H1 (cell line): ENCODE results near the gene FAM83G. TPM values are rescaled to one million over a fixed set of nuclear protein-coding genes. Genes with fewer than 3 reads are reported as not detected.
A peak's percentile ranks its signal among the peaks of the same experiment; 100 is the strongest.

ENCODE experiments used
- CTCF ChIA-PET: fragments of 300-600 bp; sonication (Branson Sonifier 250); formaldehyde crosslinking; loops from one replicate; lab custom pipeline; 2021; ENCODE audit not compliant: partially characterized antibody; lab: Charles Lee
- POLR2A ChIA-PET: fragments of 300-600 bp; sonication (Branson Sonifier 250); formaldehyde crosslinking; loops from one replicate; lab custom pipeline; 2021; ENCODE audit warnings: inconsistent platforms; ENCODE audit not compliant: partially characterized antibody; lab: Charles Lee
- DNase-seq, 2 experiments: peaks; one replicate each; pipeline versions ENCODE4 v3.0.0 to v3.0.0-alpha.2; 2010 to 2022; ENCODE audit warnings: low spot score in 2 of 2, low read depth in 1 of 2, mixed read lengths in 1 of 2
- FAIRE-seq: peaks from 2 replicates; lab custom pipeline; 2011; peaks lifted over from hg19 to GRCh38; lab: Jason Lieb, UNC
- H2AFZ ChIP-seq: 2 replicates; pipeline ENCODE4 v1.8.1; 2012; ENCODE audit warnings: low read length, inconsistent platforms
- H2AK5ac ChIP-seq: 2 replicates; pipeline ENCODE4 v1.6.1; 2013; ENCODE audit warnings: low read depth, low read length
- H2BK120ac ChIP-seq: replicated peaks from 2 replicates; pipeline ENCODE3; 2013; ENCODE audit warnings: low read depth, low read length, inconsistent platforms
- H2BK12ac ChIP-seq: 2 replicates; pipeline ENCODE4 v1.6.1; 2013; ENCODE audit warnings: low read depth, low read length
- H2BK15ac ChIP-seq: 2 replicates; pipeline ENCODE4 v1.6.1; 2013; ENCODE audit warnings: low read length
- H2BK20ac ChIP-seq: 2 replicates; pipeline ENCODE4 v1.6.1; 2013; ENCODE audit warnings: low read length
- H2BK5ac ChIP-seq: 2 replicates; pipeline ENCODE4 v1.6.1; 2013; ENCODE audit warnings: low read depth, low read length
- H3K14ac ChIP-seq: 2 replicates; pipeline ENCODE4 v1.6.1; 2013; ENCODE audit warnings: inconsistent platforms; ENCODE audit not compliant: insufficient read length
- H3K18ac ChIP-seq: 2 replicates; pipeline ENCODE4 v1.6.1; 2013; ENCODE audit warnings: low read length; ENCODE audit errors: extremely low read depth
- H3K23ac ChIP-seq: 2 replicates; pipeline ENCODE4 v1.6.1; 2013; ENCODE audit warnings: inconsistent platforms; ENCODE audit not compliant: insufficient read length
- H3K23me2 ChIP-seq: 2 replicates; pipeline ENCODE4 v1.6.1; 2013; ENCODE audit warnings: low read depth, low read length
- H3K27ac ChIP-seq: 2 replicates; pipeline ENCODE4 v1.6.1; 2011; ENCODE audit warnings: low read depth, low read length, inconsistent platforms
- H3K27me3 ChIP-seq, 4 experiments: replicated peaks in 1 of 4; 1 replicate in 1 of 4; 2 replicates in 3 of 4; pipeline versions ENCODE4 v1.6.1 to v1.8.1; 2011 to 2013; ENCODE audit warnings: low read length in 3 of 4, mild to moderate bottlenecking in 3 of 4, inconsistent platforms in 2 of 4, mixed read lengths in 2 of 4, moderate library complexity in 1 of 4; ENCODE audit not compliant: control insufficient read depth in 3 of 4, insufficient read depth in 3 of 4; ENCODE audit errors: extremely low read depth in 1 of 4
- H3K36me3 ChIP-seq, 4 experiments: 2 replicates each; pipeline versions ENCODE4 v1.6.1 to v1.8.1; 2011 to 2013; ENCODE audit warnings: mild to moderate bottlenecking in 4 of 4, low read length in 3 of 4, moderate library complexity in 2 of 4, control low read depth in 1 of 4, inconsistent platforms in 1 of 4; ENCODE audit not compliant: insufficient read depth in 4 of 4, control insufficient read depth in 2 of 4
- H3K4ac ChIP-seq: replicated peaks from 2 replicates; pipeline ENCODE3; 2013; ENCODE audit warnings: low read length, low read depth, mixed read lengths, inconsistent platforms; ENCODE audit not compliant: insufficient read length
- H3K4me1 ChIP-seq, 4 experiments: replicated peaks in 1 of 4; 1 replicate in 1 of 4; 2 replicates in 3 of 4; pipeline versions ENCODE4 v1.6.1 to v1.8.1; 2011 to 2013; ENCODE audit warnings: low read length in 3 of 4, inconsistent platforms in 2 of 4, mixed read lengths in 1 of 4; ENCODE audit not compliant: insufficient read depth in 4 of 4, control insufficient read depth in 3 of 4
- H3K4me2 ChIP-seq, 2 experiments: 2 replicates each; pipeline versions ENCODE4 v1.6.1 to v1.8.1; 2011 to 2013; ENCODE audit warnings: low read depth in 2 of 2, low read length in 2 of 2, control low read depth in 1 of 2, inconsistent platforms in 1 of 2, mild to moderate bottlenecking in 1 of 2; ENCODE audit not compliant: insufficient read depth in 1 of 2
- H3K4me3 ChIP-seq, 4 experiments: fragments of 200-600, 300-600 bp in 1 of 4; sonication (generic), shearing (Covaris generic), sonication (Bioruptor Twin) in 1 of 4; 2 replicates each; pipeline versions ENCODE4 v1.5.1 to v1.8.1; 2011 to 2016; ENCODE audit warnings: low read length in 4 of 4, low read depth in 3 of 4, control low read depth in 2 of 4, inconsistent platforms in 2 of 4, mild to moderate bottlenecking in 2 of 4, mixed read lengths in 1 of 4, moderate library complexity in 1 of 4; ENCODE audit not compliant: insufficient read depth in 2 of 4; ENCODE audit errors: extremely low read depth in 1 of 4
- H3K56ac ChIP-seq: replicated peaks from 2 replicates; pipeline ENCODE3; 2013; ENCODE audit warnings: low read depth, mild to moderate bottlenecking, mixed read lengths, low read length, inconsistent platforms; ENCODE audit not compliant: insufficient read length
- H3K79me1 ChIP-seq: 2 replicates; pipeline ENCODE4 v1.6.1; 2013; ENCODE audit warnings: low read depth, low read length, control low read depth
- H3K79me2 ChIP-seq, 2 experiments: 2 replicates each; pipeline versions ENCODE4 v1.6.1 to v1.8.1; 2012 to 2013; ENCODE audit warnings: low read length in 2 of 2, mild to moderate bottlenecking in 2 of 2, inconsistent platforms in 1 of 2; ENCODE audit not compliant: insufficient read depth in 2 of 2, control insufficient read depth in 1 of 2
- H3K9ac ChIP-seq, 4 experiments: replicated peaks in 1 of 4; 1 replicate in 1 of 4; 2 replicates in 3 of 4; pipeline versions ENCODE4 v1.6.1 to v1.8.1; 2011 to 2013; ENCODE audit warnings: low read depth in 3 of 4, low read length in 3 of 4, control low read depth in 2 of 4, mild to moderate bottlenecking in 2 of 4, moderate library complexity in 2 of 4, inconsistent platforms in 1 of 4; ENCODE audit errors: extremely low read depth in 1 of 4
- H3K9me3 ChIP-seq, 2 experiments: 2 replicates each; pipeline versions ENCODE4 v1.6.1 to v1.8.1; 2012 to 2013; ENCODE audit warnings: mild to moderate bottlenecking in 2 of 2, moderate library complexity in 2 of 2, control low read depth in 1 of 2, inconsistent platforms in 1 of 2, low read depth in 1 of 2, low read length in 1 of 2, mixed read lengths in 1 of 2; ENCODE audit not compliant: insufficient read depth in 2 of 2
- H4K20me1 ChIP-seq, 2 experiments: replicated peaks in 1 of 2; 2 replicates each; pipeline versions ENCODE3 to v1.8.1; 2011 to 2013; ENCODE audit warnings: inconsistent platforms in 2 of 2, low read length in 2 of 2, mild to moderate bottlenecking in 1 of 2; ENCODE audit not compliant: insufficient read depth in 2 of 2, control insufficient read depth in 1 of 2
- H4K5ac ChIP-seq: 2 replicates; pipeline ENCODE4 v1.6.1; 2013; ENCODE audit warnings: low read length, low read depth, mixed read lengths, inconsistent platforms; ENCODE audit not compliant: insufficient read length
- H4K8ac ChIP-seq: 2 replicates; pipeline ENCODE4 v1.8.0; 2013; ENCODE audit warnings: mild to moderate bottlenecking, moderate library complexity, low read length, inconsistent platforms; ENCODE audit not compliant: insufficient read depth; ENCODE audit errors: extremely low read depth
- H4K91ac ChIP-seq: replicated peaks from 2 replicates; pipeline ENCODE3; 2013; ENCODE audit warnings: low read length, mixed read lengths, inconsistent platforms; ENCODE audit not compliant: insufficient read length
- BACH1 ChIP-seq: IDR thresholded peaks from 2 replicates; pipeline ENCODE4 v1.6.1; 2012; ENCODE audit warnings: low read length, improper control_type of control experiment
- E2F6 ChIP-seq: IDR thresholded peaks from 2 replicates; pipeline ENCODE4 v1.6.1; 2012; ENCODE audit warnings: inconsistent platforms
- EGR1 ChIP-seq: IDR thresholded peaks from 2 replicates; pipeline ENCODE4 v1.6.1; 2011; ENCODE audit warnings: low read depth, low read length, borderline replicate concordance
- EP300 ChIP-seq, 2 experiments: IDR thresholded peaks; 1 replicate in 1 of 2; 2 replicates in 1 of 2; pipeline ENCODE4 v1.6.1; 2011 to 2012; ENCODE audit warnings: low read depth in 2 of 2, low read length in 2 of 2, mild to moderate bottlenecking in 2 of 2, borderline replicate concordance in 1 of 2, inconsistent platforms in 1 of 2, moderate library complexity in 1 of 2
- SAP30 ChIP-seq: fragments of 300-600 bp; sonication (generic); IDR thresholded peaks from 2 replicates; pipeline ENCODE4 v1.7.1; 2012; ENCODE audit warnings: low read length, moderate library complexity, mild to moderate bottlenecking, inconsistent platforms; ENCODE audit not compliant: insufficient read depth, insufficient replicate concordance
- WGBS, 2 experiments: shearing (Covaris generic) in 1 of 2; methylation state at CpG; one replicate each; pipeline versions ENCODE4 v1.1.6 to v1.1.7; 2013 to 2015; ENCODE audit warnings: low lambda C conversion rate in 2 of 2, mixed read lengths in 2 of 2, inconsistent platforms in 1 of 2, low coverage in 1 of 2, missing lambda C conversion rate in 1 of 2; ENCODE audit not compliant: insufficient replicate concordance in 2 of 2, insufficient coverage in 1 of 2, insufficient read length in 1 of 2; ENCODE audit errors: extremely low coverage in 1 of 2, missing lambda C conversion rate in 1 of 2; 5-methylcytosine and 5-hydroxymethylcytosine counted together
- long read RNA-seq, 2 experiments: library from RNA in 1 of 2; library from capped mRNA in 1 of 2; stranded (forward); transcript quantifications; one replicate each; pipeline ENCODE4 v2.0.0, GENCODE V29; 2021; ENCODE audit warnings: inconsistent platforms in 1 of 2
- polyA minus RNA-seq, 3 experiments: library from RNA; depleted of rRNA, polyadenylated mRNA; stranded (reverse); fragments of >200 nt; gene quantifications; 1 replicate in 2 of 3; 2 replicates in 1 of 3; pipeline ENCODE4 v1.2.3, GENCODE V29; 2011
- polyA plus RNA-seq, 7 experiments: library from polyadenylated mRNA; depleted of rRNA in 3 of 7; stranded (reverse) in 5 of 7; unstranded in 2 of 7; fragments of >200 nt in 5 of 7; fragments of 200-250 nt in 2 of 7; gene quantifications; 1 replicate in 5 of 7; 2 replicates in 1 of 7; 4 replicates in 1 of 7; pipeline versions ENCODE4 v1.2.1 to v1.2.3, GENCODE V29; 2011 to 2013; ENCODE audit warnings: missing spikeins in 2 of 7, mixed read lengths in 2 of 7
- total RNA-seq: library from RNA; stranded (reverse); fragmentation: NEBNext Ultra II Directional; extraction: Animal tissue kit (Norgen Biotek cat#: 25700); gene quantifications from 2 replicates; pipeline ENCODE4 v1.2.1, GENCODE V29; 2021

The FAM83G gene
- total RNA-seq: 28.7 and 29.0 TPM in 2 replicates
- polyA plus RNA-seq (2011; rRNA removed): 15.4 and 21.3 TPM in 2 replicates
- 14.3 TPM for polyA plus RNA-seq (2011; cell fraction: cytosol; rRNA removed)
- polyA plus RNA-seq (2011; cell fraction: nucleus; rRNA removed): 29.6 TPM
- 13.8 to 20.5 TPM (median 18.5 TPM) in 4 replicates for polyA plus RNA-seq (2012, experiment 1 of 2)
- 20.3 TPM for polyA plus RNA-seq (2012, experiment 2 of 2)
- 13.9 TPM for polyA plus RNA-seq (2013, experiment 1 of 2)
- polyA plus RNA-seq (2013, experiment 2 of 2): 13.4 TPM
- 20.1 and 21.0 TPM in 2 replicates for polyA minus RNA-seq (2011; rRNA and poly(A)+ RNA removed)
- 21.6 TPM for polyA minus RNA-seq (2011; cell fraction: cytosol; rRNA and poly(A)+ RNA removed)
- 22.7 TPM for polyA minus RNA-seq (2011; cell fraction: nucleus; rRNA and poly(A)+ RNA removed)
- long read RNA-seq, experiment 1, full-length matches to known transcripts: 1 of 17 reads
- long read RNA-seq, experiment 1, partial matches to known transcripts: 5 of 17 reads
- long read RNA-seq, experiment 1, other reads (novel, unspliced or antisense): 11 of 17 reads
- long read RNA-seq, experiment 2, partial matches to known transcripts: 0 of 3 reads
- long read RNA-seq, experiment 2, other reads (novel, unspliced or antisense): 3 of 3 reads

- WGBS, 2 experiments: 7% methylated on average over 45 of the region's 67 CpGs; no CpG with 5 or more reads in 1 of the 2 experiments
- CTCF ChIA-PET: interaction anchor here (0.7 to 1.3 kb wide), 3 partner anchors 11 to 44 kb away, joined by 3 to 4 read pairs (median 3); no protein-coding TSS in a partner anchor
- TF ChIP-seq EGR1: no peak
- TF ChIP-seq E2F6: peak; percentile 27
- 0 out of 2 replicates have a peak, but pooled peaks have one; percentile 6 for TF ChIP-seq BACH1
- TF ChIP-seq SAP30: no peak
- TF ChIP-seq EP300 (IDR thresholded peaks at IDR 0.05; ENCODE audit: borderline replicate concordance in 1 of 2, low read depth in 2 of 2, low read length in 2 of 2): no peak
Observed at GRCh38 chr17:19004421-19005136, at the start of gene FAM83G. TSS of gene FAM83G (minus strand) at chr17:19004764. CDS start at chr17:19004041, 723 bp downstream.

More at GRCh38 chr17:19004421-19005136, at the start of gene FAM83G:
- Histone ChIP-seq H3K36me3 (peaks cover 2 to 20% (median 6%) of the 10 kb centered on the region in 4 experiments; a peak in 6 of 8 replicates), H3K23ac (no peak within 1 kb of the TSS), H3K9me3 (peaks cover 0 to 6% of the 10 kb centered on the region in 2 experiments; a peak in 2 of 4 replicates), H3K18ac (peak within 1 kb of the TSS; percentile 95), H3K79me1 (peaks cover 28% of the 10 kb centered on the region), H3K9ac (peak within 1 kb of the TSS; percentile 51 to 80 (median 60)), H2BK15ac (peak within 1 kb of the TSS; percentile 95; the same call in 1 of the 2 replicates), H3K27ac (peak within 1 kb of the TSS; percentile 75; the same call in 1 of the 2 replicates), H3K79me2 (peaks cover 0 to 42% of the 10 kb centered on the region in 2 experiments; a peak in 2 of 4 replicates), H4K8ac (peak within 1 kb of the TSS; percentile 92), H3K4ac (no peak within 1 kb of the TSS), H2AFZ (peak within 1 kb of the TSS; percentile 68; the same call in 1 of the 2 replicates), H4K91ac (peak within 1 kb of the TSS; percentile 84), H2BK5ac (peak within 1 kb of the TSS; percentile 91), H3K4me3 (peak within 1 kb of the TSS; percentile 54 to 92 (median 82)), H4K20me1 (peaks cover 16 to 25% of the 10 kb centered on the region in 2 experiments), H3K27me3 (no peaks in the 10 kb centered on the region), H2BK12ac (0 out of 2 replicates have a peak within 1 kb of the TSS, but pooled peaks have one; percentile 84), H3K23me2 (peaks cover 10% of the 10 kb centered on the region), H4K5ac (peak within 1 kb of the TSS; percentile 75), H3K4me2 (peak within 1 kb of the TSS; percentile 97), H2BK120ac (no peak within 1 kb of the TSS), H2AK5ac (peak within 1 kb of the TSS; percentile 82; the same call in 1 of the 2 replicates), H3K56ac (peak within 1 kb of the TSS; percentile 37), H3K14ac (no peak within 1 kb of the TSS), H3K4me1 (peaks cover 0 to 23% (median 18%) of the 10 kb centered on the region in 4 experiments; a peak in 6 of 7 replicates), H2BK20ac (0 out of 2 replicates have a peak within 1 kb of the TSS, but pooled peaks have one; percentile 48)
- POLR2A ChIA-PET: interaction anchor here (0.6 to 4.1 kb wide), 10 partner anchors 9 to 290 kb away, joined by 3 to 21 read pairs (median 3); no protein-coding TSS in a partner anchor
- DNase-seq: peak; percentile 47 to 85
- no peak for FAIRE-seq
